Measurements from ENCODE around the gene NBEA.

The NBEA gene

GRCh38 chr13:35720290-35720689 is 778.2 kb downstream of the NBEA start:
- no peak for DNase-seq

GRCh38 chr13:35720690-35721554 is 778.9 kb downstream of the NBEA start:
- DNase-seq = peak; percentile 68
